Activated CD4-positive, alpha-beta T cell treated with anti-CD3 and anti-CD28 coated beads, Interleukin-2, Interleukin-4, amounts not matched to agents 100 ng/mL and 50 ng/mL, durations not matched to agents 16 hours and 8 hours (primary cell): ENCODE data around the gene PPP1CA.

Experiments used
- DNase-seq: peaks from one replicate; pipeline ENCODE4 v3.0.0-alpha.2; 2020; ENCODE audit warnings: low spot score

The PPP1CA gene

DNA sequence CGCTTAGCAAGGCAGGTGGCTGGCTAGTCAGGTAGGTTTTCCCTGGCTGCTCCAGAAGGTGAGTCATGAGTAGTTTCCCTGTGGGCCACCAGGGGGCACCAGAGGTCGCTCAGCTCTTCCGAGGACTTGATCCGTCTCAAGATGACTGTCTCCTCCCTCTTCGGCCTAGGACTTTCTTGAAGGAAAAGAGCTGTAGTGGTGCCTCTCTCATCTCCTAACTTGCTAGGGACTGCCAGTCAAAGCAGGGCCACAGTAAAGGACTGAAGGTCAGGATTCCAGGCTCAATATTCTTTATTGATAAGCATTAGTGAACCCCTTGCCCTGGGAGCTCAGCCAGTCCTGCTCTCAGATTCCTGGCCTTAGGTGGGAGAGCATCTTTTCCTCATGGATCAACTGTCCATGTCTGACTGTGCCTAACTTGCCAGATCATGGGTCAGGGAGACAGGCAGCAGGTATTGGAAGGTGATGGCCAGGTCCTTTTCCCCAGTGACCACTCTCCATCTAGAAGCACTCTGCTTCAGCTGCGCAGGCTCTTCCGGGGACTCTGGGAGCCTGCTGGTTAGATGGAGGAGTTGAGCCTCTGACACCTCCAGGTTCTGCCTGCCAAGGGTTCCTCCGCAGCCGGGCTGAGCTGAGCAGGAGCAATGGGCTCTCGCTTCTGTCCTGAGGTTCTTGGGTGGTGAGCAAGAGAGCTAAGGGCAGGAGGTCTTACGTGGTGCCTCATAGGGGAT is 50.2 kb downstream of the PPP1CA start:
- DNase-seq: peak; percentile 66

DNA sequence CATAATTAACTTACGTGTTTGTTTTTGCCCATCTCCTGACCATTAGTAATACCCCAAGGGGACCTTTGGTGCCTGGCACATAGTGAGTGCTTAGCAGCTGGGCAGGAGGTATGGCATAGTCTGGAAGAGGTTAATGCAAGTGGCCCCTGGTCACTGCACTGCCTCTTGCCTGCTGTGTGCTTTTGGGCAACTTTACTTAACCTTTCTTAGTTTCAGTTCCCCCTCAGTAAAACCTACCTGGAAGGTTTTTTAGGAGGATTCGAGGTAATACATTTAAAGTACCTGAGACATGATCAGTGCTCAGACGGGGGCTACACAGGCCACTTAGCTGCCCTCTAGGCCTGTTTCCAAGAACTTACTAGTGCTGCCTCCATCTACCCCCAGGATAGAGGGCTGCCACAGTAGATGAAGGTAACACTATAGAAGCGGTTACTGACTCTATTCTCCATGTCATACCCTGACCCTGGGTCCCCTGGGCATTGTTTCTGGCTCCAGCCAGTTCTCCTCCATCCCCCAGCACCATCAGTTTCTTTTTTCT is 51.7 kb downstream of the PPP1CA start:
- DNase-seq: no peak

DNA sequence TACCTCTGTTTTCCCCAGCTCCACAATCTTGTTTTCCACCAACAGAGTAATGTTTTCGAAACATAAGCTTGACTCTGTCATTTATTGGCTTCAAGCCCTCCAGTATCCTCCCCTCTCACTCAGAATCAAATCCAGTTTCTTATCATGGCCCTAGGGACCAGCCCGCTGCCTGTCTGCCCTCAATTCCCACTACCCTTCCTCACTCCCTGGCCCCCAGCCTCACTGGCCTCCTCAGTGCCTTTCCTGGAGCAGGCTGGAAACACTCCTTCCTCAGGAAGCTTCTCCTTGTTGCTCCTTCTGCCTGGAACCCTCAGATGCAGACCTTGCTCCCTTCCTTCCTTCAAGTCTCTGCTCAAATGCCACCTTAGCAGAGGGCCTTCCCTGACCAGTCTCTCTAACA is 52.2 kb downstream of the PPP1CA start:
- DNase-seq: no peak

DNA sequence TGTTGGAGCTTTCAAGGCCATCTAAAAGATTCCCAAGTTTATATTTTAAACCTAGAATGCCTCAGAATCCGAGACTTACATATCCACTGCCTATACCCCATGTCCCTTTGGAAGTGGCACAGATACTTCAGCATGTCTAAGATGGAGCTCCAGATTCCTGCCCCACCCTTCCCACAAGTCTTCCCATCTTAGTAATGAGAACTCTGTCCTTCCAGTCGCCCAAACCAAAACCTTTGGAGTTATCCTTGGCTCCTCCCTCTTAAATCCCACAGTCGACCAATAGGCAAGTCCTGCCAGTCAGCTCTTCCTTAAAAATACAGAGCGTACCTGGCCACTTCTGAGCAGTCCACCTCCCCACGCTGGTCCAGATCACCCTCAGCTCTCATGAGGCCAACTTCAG is 52.6 kb downstream of the PPP1CA start:
- DNase-seq: no peak
